ENCODE results near the gene RFPL2.
"Not testable (repeated sequence)": the region's sequence is repeated elsewhere in the genome, so short reads cannot be mapped to it uniquely, and the experiment has no call there.

Gene RFPL2

DNA sequence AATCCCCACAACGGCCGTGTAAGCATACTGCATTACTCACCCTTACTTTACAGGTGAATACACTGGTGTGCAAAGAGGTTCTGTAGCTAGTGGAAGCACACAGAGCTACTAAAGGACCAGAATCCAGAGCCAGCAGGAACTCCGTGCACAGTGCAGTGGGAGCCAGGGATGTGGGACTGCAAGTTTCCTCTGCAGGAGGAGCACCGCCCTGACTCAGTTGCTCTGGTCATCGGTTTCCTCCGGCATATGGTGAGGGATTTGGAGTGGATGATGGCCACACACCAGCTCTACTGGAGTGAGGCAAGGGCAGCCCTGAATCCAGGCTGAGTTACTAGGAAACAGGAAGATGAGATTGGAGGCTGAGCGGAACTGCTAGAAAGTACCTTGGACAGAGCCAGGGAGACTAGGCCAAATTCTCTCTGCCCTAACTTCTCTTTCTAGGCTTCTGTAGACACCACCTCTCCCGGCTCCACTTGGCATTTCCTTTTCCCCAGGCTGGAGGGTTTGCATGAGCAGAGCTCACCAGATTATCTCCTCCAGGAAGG lies 27.6 kb downstream of the RFPL2 start:
- no peak for DNase-seq (ENCODE audit: low spot score)

DNA sequence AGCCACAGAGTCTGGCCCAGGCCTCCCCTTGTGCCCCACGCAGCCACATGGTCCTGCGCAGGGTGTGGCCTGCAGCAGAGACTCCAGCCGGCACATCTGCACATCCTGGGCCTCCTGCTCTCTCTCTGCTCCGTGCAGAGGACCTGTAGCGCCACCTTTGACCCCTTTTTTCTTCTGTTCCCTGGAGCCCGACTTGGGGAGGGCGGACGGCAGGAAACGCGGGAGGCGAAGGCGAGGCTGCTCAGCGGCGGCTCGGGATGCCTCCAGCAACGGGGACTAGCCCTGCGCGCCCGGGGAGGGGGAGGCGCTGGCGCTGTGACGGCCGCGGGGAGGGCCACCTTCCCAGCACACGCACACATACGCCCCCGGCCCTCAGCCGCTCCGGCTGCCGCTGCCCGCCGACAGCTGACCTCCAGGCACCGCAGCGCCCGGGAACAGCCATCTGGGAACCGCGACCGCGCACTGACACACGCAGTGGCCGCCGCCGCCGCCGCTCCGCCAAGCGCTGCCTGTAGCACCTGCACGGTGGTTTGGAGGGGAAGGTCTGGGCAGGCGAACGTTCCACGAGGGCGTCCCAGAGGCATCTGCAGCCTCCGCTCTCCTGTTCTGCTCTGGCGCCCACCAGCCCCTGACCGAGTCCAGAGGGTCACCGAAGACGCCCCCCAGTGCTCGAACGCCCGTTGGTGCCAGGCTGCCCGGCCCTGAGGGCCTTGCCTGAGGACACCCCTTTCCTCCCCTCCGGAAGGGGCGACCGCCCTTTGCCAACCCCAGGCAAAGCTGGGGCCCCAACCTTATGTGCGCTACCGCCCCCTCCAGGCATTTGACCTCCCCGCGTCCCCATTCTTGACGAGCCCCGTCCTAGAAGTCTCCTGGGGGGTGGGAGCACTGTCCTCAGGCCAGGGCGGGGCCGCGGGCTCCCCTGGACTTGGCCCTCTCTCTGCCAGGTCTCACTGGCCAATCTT lies 28.9 kb downstream of the RFPL2 start:
- TF ChIP-seq CTCF (IDR thresholded peaks at IDR 0.05; ENCODE audit: extremely low read depth, missing control alignments): no peak
- no peak for DNase-seq (ENCODE audit: low spot score)

More for the DNA sequence above, 27.6 kb downstream of the RFPL2 start:
- no peak for TF ChIP-seq CTCF (IDR thresholded peaks at IDR 0.05; ENCODE audit: extremely low read depth, missing control alignments)

DNA sequence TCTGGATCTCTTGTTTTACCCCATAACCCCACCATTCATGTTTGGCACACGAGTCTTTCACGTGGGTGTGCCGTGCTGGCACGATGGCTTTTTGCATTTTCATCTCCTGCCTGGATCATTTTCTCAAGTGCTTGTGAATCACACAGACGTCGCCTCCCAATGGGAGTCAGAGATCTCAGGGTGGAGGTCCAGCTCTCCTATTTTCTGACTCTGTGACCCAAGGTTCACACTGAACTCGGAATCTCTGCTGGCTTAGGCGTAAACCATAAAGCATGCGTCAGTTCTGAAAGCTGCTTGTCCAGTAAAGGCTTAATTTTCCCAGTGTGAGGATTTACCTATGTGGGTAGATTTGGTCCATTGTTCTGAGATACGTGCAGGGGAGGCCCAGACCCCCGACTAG lies 29.8 kb downstream of the RFPL2 start:
- no peak for DNase-seq (ENCODE audit: low spot score)
- TF ChIP-seq CTCF (IDR thresholded peaks at IDR 0.05; ENCODE audit: extremely low read depth, missing control alignments): no peak

DNA sequence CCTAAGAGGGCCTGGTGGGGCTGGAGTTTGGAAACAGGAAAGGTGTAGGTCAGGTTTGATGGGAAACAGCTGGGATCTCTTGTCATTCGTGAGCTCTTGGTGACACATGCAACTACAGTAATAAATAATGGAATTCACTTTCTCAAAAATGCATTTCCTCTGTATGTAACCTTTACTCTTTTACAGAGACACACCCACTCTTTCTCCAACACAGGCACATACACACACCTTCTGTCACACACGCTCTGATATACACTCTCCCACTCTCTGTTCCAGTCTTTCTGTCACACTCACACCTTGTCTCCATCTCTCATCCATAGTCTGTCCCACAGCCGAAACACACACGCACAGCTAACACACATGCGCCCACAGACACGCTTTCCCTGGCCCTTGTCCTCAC lies 39.2 kb downstream of the RFPL2 start:
- no peak for TF ChIP-seq CTCF (IDR thresholded peaks at IDR 0.05; ENCODE audit: extremely low read depth, missing control alignments)
- no peak for DNase-seq (ENCODE audit: low spot score)

DNA sequence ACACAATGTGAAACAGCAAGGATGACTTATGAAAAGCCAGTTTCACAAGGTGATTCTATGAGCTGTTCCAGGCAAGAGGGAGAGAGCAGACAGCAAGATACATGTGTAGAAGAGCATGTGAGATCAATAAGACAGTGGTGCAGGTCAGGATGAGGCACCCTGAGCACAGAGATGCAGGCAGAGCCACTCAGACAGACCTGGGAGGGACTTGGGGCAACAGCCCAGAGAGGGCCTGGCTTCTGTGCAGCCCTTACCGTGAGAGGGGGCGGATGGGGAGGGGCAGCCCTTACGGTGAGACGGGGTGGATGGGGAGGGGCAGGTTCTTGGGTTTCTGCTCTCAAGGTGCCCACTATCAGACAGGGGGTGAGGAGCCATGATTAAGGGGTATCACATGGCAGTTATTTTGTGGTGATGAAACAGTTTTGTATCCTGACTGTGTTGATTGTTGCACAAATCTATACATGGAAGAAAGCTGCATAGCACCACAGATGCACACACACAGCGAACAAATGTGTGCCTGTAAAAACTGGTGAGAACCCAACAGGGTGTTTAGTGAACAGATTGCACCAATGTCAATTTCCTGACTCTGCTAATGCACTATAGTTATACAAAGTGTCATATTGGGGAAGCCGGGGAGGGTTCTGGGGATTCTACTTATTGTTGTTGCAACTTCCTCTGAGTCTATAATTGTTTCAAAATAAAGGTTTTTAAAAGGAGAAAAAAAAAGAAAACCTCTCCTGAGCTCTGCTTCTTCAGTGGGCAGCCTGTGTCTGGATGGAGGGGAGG lies 40.6 kb downstream of the RFPL2 start:
- no peak for TF ChIP-seq CTCF (IDR thresholded peaks at IDR 0.05; ENCODE audit: extremely low read depth, missing control alignments)
- DNase-seq (ENCODE audit: low spot score): no peak

- not testable (repeated sequence) for DNase-seq (ENCODE audit: low spot score)
Observed at GRCh38 chr22:32160411-32160810, 44.5 kb downstream of the RFPL2 start.

- no peak for DNase-seq (ENCODE audit: low spot score)
- TF ChIP-seq CTCF (IDR thresholded peaks at IDR 0.05; ENCODE audit: extremely low read depth, missing control alignments): no peak
Observed at GRCh38 chr22:32158712-32159533, 46.0 kb downstream of the RFPL2 start, which contains the start of gene C22orf42. Gene C22orf42 (minus strand): TSS chr22:32159303. CDS start chr22:32159215, 88 bp downstream.

DNA sequence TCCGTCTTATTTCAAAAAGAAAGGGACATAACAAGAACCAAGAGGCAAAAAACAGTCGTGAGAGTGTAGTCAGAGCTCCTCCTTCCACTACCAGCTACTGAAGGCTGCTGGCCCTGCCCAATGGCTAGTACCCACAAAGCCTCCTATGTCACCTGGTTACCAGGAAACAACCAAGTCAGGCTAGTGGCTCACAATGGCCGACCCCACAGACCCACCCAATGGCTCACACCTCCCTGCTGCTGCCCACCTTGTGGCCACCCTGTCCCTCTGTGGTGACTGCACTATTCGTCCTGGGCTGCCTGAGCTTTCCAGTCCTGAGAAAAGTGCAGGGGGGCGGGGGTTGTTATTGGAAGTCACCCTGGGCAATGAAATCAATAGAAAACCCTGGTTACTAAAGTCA lies 47.2 kb downstream of the RFPL2 start:
- DNase-seq (ENCODE audit: low spot score): not testable (repeated sequence)

DNA sequence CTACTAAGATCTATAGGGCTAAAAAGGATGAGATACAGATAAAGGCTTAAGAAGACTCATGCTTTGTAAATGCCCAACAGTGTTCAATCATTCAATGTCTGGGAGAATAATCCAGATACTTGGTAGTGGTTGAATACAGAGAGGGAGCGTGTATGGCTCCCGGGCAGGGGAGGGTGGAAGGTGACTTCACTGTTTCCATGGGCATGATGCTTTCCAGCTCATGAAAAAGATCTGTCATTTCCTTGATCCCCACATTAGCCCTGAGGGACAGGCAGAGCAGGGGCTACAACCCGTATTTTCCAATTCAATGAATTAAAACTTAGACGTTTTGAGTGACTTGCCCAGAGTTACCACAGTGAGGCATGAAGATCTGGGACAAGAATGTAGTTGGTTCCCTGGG lies 50.1 kb downstream of the RFPL2 start:
- DNase-seq (ENCODE audit: low spot score): not testable (repeated sequence)

DNA sequence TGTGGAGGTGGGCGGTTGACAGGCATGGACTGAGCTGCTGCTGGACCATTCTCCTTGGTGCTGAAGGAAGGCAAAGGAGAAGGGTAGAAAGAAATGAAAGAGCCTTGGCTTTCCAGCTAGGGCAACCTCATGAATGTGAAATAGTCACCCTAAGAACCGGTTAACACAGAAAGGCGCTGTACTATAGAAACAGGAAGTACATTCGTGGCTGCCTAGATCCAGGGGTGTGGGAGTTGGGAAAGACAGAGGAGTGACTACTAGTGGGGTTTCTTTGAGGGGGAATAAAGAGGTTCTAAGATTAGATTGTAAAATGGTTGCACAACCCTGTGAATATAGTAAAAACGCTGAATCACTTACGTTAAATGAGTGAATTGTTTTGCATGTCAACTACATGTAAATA lies 53.2 kb downstream of the RFPL2 start:
- not testable (repeated sequence) for DNase-seq (ENCODE audit: low spot score)

GRCh38 chr22:32150647-32151046 lies 54.2 kb downstream of the RFPL2 start:
- not testable (repeated sequence) for DNase-seq (ENCODE audit: low spot score)
